ENCODE data around the gene ZNF302.
A peak's percentile ranks its signal among the peaks of the same experiment; 100 is the strongest.

The ZNF302 gene

DNA sequence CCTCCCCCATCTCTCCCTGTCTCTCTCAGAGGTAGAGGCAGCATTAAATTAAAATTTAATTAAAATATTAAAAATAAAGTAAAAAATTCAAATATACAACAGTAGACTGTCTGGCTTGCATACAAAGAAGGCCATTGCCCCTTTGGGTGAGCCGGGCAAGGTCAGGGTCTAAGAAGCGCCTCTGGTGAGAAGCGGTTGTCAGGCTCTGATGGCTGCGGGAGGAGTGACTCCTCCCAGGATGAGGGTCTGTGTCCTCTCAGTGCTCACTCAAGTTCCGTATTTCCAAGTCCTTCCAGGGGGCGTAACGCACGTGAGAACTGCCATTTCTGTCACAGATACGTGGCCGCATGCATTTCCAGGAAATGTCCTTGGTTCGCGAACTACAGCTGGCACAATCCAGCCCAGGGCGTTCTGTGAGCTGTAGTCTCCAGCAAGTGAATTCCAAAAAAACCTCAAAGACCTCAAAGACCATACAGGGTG is 55.8 kb downstream of the ZNF302 start:
- DNase-seq = no peak

DNA sequence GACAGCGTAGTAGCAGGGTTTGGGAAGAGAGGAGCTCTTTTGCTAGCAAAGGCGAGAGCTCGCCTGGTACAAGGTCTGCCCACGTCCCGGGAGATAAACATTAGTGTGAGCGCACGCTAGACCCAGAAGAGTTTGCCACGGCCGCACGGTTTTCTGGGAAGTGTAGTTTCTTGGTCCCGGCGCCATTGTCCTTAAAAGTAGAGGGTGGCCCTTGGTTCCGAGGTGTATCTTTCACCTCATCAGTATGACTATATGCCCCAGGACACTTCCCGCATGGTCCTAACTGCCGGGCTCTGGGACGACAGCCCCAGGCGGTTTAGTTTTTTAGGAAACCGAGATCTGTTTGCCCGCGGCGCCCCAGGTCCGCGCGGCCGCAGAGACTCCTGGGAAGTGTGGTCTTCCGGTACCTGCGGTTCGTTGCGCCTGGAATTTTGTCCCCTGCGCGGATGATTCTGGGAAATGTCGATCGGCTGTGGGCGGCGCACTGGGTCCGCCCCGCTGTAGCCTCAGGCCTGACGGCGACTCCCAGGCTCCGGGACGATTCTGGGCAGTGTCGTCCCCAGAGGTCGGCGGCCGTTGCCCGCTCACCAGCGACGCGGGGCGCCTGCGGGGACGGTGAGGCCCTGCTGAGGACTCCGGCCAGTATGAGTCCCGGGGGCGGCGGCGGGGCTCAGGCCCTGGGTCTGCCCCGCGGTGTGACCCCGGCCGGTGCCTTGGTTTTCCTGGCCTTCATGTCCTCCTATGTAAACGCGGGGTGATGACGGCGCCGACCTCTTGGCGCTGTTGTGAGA is 56.5 kb downstream of the ZNF302 start, which contains the start of gene ZNF181:
ZNF181 (plus strand) TSS at position 498 of the 791 bp plus-strand sequence. CDS start 795 bp downstream, outside the sequence.
- peak; percentile 89 for DNase-seq

DNA sequence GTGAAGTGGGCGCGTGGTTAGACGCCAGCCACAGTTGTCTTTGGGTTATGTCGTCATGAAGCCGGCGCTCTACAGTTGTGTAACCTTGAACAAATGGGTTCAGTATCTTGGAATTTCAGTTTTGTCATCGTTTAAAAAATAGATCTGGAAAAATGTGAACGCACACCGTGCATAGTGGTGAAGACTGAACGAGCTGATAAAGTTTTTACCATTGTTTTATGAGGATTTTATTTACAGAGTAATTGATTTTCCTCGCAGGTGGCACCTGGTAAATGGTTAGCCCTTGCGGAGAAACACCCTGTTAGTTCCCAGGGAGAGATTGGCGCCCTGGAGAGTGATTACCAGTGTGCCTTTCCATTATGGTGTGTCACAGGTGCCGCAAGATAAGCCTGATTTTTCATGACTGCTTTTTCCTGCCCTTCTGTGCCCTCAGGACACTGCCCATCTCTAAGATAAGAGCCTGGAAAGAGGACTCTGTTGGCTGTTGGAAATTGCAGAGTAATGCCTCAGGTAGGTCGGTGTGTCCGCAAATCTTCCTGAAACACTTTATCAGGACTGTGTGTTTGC is 57.1 kb downstream of the ZNF302 start:
- no peak for DNase-seq

Measured in stimulated activated CD4-positive, alpha-beta T cell treated with anti-CD3 and anti-CD28 coated beads, Interleukin-15, amount 100 ng/mL, for 24 hours (primary cell).